ENCODE measurements around the gene ANGPTL2.

ANGPTL2 gene

DNA sequence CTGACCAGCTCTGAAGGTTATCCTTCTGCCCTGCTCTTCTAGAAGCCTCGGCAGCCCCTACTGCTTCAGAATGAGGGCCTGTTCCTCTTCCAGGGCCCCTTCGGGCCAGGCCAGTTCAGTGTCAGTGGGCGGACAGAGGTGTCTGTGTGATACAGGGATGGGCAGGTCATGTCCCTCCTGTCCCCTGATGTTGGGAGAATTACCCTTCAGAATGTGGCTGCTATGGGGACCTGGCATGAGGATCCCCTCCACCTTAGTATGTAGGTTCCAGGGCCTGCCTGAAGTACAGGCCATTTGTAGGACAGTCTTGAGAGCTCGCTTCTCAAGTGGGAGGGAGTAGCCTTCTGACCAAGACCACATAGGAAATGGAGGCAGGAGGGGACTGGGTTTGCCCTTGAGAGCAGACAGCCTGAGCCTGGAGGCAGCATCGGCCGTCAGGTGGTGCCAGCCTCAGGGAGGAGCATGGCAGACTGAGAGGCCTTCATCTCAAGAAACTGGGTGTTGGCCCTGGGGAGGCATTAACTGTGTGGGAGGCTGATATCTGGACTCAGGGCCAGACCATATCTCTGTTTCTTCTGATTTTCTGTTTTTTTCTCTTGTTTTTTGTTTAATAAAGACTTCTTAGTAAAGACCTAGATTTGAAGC lies 32.0 kb downstream of the ANGPTL2 start:
- no peak for TF ChIP-seq CTCF (IDR thresholded peaks at IDR 0.05; ENCODE audit: low read depth, low read length, missing control alignments)
- H3K4me3 ChIP-seq (ENCODE audit: low read depth, low read length) = no peak overlapping the region
- no peak for DNase-seq (ENCODE audit: low read depth)

GRCh38 chr9:127089631-127090081 lies 32.8 kb downstream of the ANGPTL2 start:
- H3K4me3 ChIP-seq (ENCODE audit: low read depth, low read length) = no peak overlapping the region
- no peak for DNase-seq (ENCODE audit: low read depth)
- TF ChIP-seq CTCF (IDR thresholded peaks at IDR 0.05; ENCODE audit: low read depth, low read length, missing control alignments) = no peak
- in situ Hi-C loops (cut with HindIII; ENCODE audit: low sequenced_read_pairs) = no loop called here

More for the DNA sequence above, 32.0 kb downstream of the ANGPTL2 start:
- in situ Hi-C loops (cut with HindIII; ENCODE audit: low sequenced_read_pairs) = no loop called here

GRCh38 chr9:127088724-127089615 lies 33.5 kb downstream of the ANGPTL2 start:
- no peak overlapping the region for H3K4me3 ChIP-seq (ENCODE audit: low read depth, low read length)
- TF ChIP-seq CTCF (IDR thresholded peaks at IDR 0.05; ENCODE audit: low read depth, low read length, missing control alignments) = no peak
- no peak for DNase-seq (ENCODE audit: low read depth)
- in situ Hi-C loops (cut with HindIII; ENCODE audit: low sequenced_read_pairs) = no loop called here

GRCh38 chr9:127087836-127088235 lies 34.6 kb downstream of the ANGPTL2 start:
- H3K4me3 ChIP-seq (ENCODE audit: low read depth, low read length) = no peak overlapping the region
- in situ Hi-C loops (cut with HindIII; ENCODE audit: low sequenced_read_pairs) = no loop called here
- DNase-seq (ENCODE audit: low read depth) = no peak
- no peak for TF ChIP-seq CTCF (IDR thresholded peaks at IDR 0.05; ENCODE audit: low read depth, low read length, missing control alignments)

DNA sequence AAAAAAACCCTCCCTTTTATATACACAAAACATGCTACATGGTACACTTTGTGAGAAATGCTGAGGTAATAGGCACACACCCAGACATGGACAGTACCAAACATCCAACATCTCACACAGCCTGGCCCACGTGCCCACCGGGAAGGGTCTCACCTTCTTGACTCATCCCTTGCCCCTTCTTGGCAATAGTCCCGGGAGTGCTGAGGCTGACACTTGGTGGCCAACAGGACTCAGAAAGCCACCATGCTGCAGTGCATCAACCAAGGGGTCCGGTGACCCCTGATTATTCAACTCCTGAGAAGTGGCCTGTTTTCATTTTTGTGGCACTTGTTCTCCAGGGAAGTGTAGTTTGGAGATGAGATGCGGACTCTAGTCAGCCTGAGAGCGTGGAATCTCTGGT lies 35.0 kb downstream of the ANGPTL2 start:
- TF ChIP-seq CTCF (IDR thresholded peaks at IDR 0.05; ENCODE audit: low read depth, low read length, missing control alignments) = no peak
- in situ Hi-C loops (cut with HindIII; ENCODE audit: low sequenced_read_pairs) = no loop called here
- no peak overlapping the region for H3K4me3 ChIP-seq (ENCODE audit: low read depth, low read length)
- DNase-seq (ENCODE audit: low read depth) = no peak

GRCh38 chr9:127086771-127087170 lies 35.7 kb downstream of the ANGPTL2 start:
- DNase-seq (ENCODE audit: low read depth) = no peak
- in situ Hi-C loops (cut with HindIII; ENCODE audit: low sequenced_read_pairs) = no loop called here
- H3K4me3 ChIP-seq (ENCODE audit: low read depth, low read length) = no peak overlapping the region
- no peak for TF ChIP-seq CTCF (IDR thresholded peaks at IDR 0.05; ENCODE audit: low read depth, low read length, missing control alignments)

All from astrocyte of the cerebellum (primary cell).